Measurements from ENCODE around the gene NPTX1. TPM values are rescaled to one million over a fixed set of nuclear protein-coding genes. Genes with fewer than 3 reads are reported as not detected.

The NPTX1 gene
- total RNA-seq, 1 donor, result 2.2 TPM

- no peak for DNase-seq (ENCODE audit: low read depth)
- TF ChIP-seq, protein P1, sequence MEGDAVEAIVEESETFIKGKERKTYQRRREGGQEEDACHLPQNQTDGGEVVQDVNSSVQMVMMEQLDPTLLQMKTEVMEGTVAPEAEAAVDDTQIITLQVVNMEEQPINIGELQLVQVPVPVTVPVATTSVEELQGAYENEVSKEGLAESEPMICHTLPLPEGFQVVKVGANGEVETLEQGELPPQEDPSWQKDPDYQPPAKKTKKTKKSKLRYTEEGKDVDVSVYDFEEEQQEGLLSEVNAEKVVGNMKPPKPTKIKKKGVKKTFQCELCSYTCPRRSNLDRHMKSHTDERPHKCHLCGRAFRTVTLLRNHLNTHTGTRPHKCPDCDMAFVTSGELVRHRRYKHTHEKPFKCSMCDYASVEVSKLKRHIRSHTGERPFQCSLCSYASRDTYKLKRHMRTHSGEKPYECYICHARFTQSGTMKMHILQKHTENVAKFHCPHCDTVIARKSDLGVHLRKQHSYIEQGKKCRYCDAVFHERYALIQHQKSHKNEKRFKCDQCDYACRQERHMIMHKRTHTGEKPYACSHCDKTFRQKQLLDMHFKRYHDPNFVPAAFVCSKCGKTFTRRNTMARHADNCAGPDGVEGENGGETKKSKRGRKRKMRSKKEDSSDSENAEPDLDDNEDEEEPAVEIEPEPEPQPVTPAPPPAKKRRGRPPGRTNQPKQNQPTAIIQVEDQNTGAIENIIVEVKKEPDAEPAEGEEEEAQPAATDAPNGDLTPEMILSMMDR (IDR thresholded peaks at IDR 0.05; ENCODE audit: insufficient read depth, low read depth, low read length), result no peak
- H3K4me3 ChIP-seq (ENCODE audit: low read depth, low read length), result no peak overlapping the region
Measured at GRCh38 chr17:80487511-80487910, 11.1 kb upstream of the NPTX1 start.

DNA sequence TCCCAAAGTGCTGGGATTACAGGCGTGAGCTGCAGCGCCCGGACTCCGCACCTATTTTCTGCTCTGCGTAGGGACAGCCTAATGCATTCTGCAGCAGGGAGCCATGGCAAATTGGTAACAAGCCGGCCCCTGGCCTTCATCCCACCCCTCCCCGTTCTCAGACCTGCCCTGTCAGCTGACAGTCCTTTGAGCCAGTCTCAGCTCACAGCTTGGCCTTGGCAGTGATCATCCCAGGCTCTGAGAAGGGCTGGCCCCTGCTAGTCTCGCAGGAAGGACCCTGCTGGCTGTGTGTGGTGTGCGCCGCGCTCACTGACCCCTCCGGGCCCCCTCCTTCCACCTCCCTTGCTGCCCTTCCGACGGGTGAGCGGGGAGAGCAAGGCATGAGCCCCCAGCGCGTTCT is 10.3 kb upstream of the NPTX1 start:
- H3K4me3 ChIP-seq (ENCODE audit: low read depth, low read length), result no peak overlapping the region
- TF ChIP-seq, protein P1 (IDR thresholded peaks at IDR 0.05; ENCODE audit: insufficient read depth, low read depth, low read length), result no peak
- no peak for DNase-seq (ENCODE audit: low read depth)

DNA sequence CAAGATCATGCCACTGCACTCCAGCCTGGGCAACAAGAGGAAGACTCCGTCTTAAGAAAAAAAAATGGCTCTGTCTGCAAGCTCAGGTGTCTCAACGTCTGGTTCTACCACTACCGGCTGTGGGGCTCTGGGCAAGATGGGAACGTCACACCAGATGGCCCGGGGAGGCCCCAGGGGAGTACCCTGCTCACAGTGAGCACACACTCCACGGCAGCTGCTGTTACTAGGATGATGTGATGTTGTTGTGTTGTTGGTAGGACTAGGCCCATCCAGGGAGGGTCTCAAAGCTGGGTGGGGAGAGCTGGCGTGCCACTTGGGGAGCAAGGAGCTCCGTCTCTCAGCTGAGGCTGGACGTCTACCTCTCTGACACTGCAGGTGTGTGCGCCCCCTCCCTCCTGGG is 9.4 kb upstream of the NPTX1 start:
- DNase-seq (ENCODE audit: low read depth), result no peak
- no peak overlapping the region for H3K4me3 ChIP-seq (ENCODE audit: low read depth, low read length)
- TF ChIP-seq, protein P1 (IDR thresholded peaks at IDR 0.05; ENCODE audit: insufficient read depth, low read depth, low read length), result no peak

GRCh38 chr17:80482555-80483308 is 6.3 kb upstream of the NPTX1 start:
- H3K4me3 ChIP-seq (ENCODE audit: low read depth, low read length), result no peak overlapping the region
- DNase-seq (ENCODE audit: low read depth), result no peak
- TF ChIP-seq, protein P1 (IDR thresholded peaks at IDR 0.05; ENCODE audit: insufficient read depth, low read depth, low read length), result no peak

DNA sequence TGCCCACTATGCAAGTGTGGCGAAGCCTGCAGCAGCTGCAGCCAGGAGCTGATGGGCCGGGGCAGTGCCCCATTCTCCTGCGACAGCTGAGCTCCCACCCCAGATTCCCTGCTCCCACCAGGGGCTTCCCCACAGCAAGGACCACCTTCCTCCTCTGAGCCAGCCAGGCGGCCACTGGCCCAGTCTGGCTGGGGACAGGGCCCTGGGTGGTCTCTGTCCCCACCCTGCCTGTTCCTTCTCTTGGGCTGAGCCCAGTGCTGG is 5.6 kb upstream of the NPTX1 start:
- TF ChIP-seq, protein P1 (IDR thresholded peaks at IDR 0.05; ENCODE audit: insufficient read depth, low read depth, low read length), result no peak
- no peak overlapping the region for H3K4me3 ChIP-seq (ENCODE audit: low read depth, low read length)
- DNase-seq (ENCODE audit: low read depth), result no peak

GRCh38 chr17:80481284-80482057 is 5.1 kb upstream of the NPTX1 start:
- TF ChIP-seq, protein P1 (IDR thresholded peaks at IDR 0.05; ENCODE audit: insufficient read depth, low read depth, low read length), result no peak
- no peak overlapping the region for H3K4me3 ChIP-seq (ENCODE audit: low read depth, low read length)
- no peak for DNase-seq (ENCODE audit: low read depth)

Data from fibroblast of villous mesenchyme (primary cell).